Tibial nerve (tissue), 3 donors: ENCODE measurements around the gene NEURL2.

Source experiments
- CTCF ChIP-seq, 5 experiments: fragments of 200-600 bp in 3 of 5; fragments of 450-650 bp in 2 of 5; sonication (generic) in 3 of 5; IDR thresholded peaks; one replicate each; pipeline ENCODE4 v1.5.1; 2016 to 2019; ENCODE audit warnings: antibody characterized with exemption in 5 of 5, mild to moderate bottlenecking in 3 of 5, moderate library complexity in 2 of 5
- POLR2A ChIP-seq, 2 donors: fragments of 450-650 bp; IDR thresholded peaks; one replicate each; pipeline ENCODE4 v1.6.1; 2017; ENCODE audit warnings: antibody characterized with exemption in 2 of 2, mild to moderate bottlenecking in 2 of 2, moderate library complexity in 2 of 2

GRCh38 chr20:45850926-45851325 lies 40.1 kb downstream of the NEURL2 start:
- no peak for TF ChIP-seq CTCF (IDR thresholded peaks at IDR 0.05)
- no peak for TF ChIP-seq POLR2A (IDR thresholded peaks at IDR 0.05)
